ENCODE measurements around the gene KRTAP2-2.
"Not testable (repeated sequence)": the region's sequence is repeated elsewhere in the genome, so short reads cannot be mapped to it uniquely, and the experiment has no call there.

The KRTAP2-2 gene

DNA sequence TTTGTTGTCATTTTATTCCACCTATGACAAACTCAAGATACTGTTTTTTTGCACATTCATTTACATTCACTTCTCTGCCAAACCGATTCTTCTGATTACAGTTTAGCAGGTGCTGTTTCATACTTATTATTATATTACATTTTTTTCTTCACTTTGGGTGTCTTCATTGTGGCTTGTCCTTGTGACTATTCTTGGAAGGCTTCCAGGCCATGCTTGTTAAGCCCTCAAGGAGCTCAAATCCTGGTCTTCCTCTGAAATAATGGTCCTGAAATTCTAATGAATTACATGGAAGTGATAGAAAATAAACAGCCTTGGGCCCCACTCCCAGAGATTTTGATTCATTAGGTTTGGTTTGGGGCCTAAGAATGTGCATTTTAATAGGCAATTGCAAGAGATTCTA lies 9.3 kb upstream of the KRTAP2-2 start:
- DNase-seq = no peak

- DNase-seq = no peak
Observed at GRCh38 chr17:41063449-41063848, 8.4 kb upstream of the KRTAP2-2 start.

DNA sequence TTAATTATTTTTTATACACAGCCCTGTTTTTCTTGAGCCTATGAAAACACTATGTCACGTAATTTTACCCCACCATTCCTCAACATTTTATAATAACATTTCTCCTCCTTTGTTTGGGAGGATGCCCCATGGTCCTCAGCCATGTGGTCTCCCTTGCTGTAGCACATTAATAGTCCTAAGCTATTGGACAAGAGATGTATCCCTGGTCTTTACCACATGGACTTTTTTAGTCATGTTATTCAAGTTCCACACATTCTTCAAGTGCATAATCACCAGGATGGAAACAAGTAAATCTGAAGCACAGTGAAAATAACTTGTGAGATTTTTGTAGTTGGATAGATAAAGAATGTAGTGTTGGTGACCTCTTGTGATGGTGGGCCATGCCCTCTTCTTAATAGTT lies 6.9 kb upstream of the KRTAP2-2 start:
- no peak for DNase-seq

- DNase-seq = no peak
Observed at GRCh38 chr17:41060052-41060604, 5.1 kb upstream of the KRTAP2-2 start, which contains the start of gene KRTAP2-3. TSS of gene KRTAP2-3 (minus strand) at chr17:41060114. CDS start at chr17:41060050, 64 bp downstream.

GRCh38 chr17:41059276-41060051 lies 4.4 kb upstream of the KRTAP2-2 start:
- DNase-seq = not testable (repeated sequence)

GRCh38 chr17:41058741-41059140 lies 3.7 kb upstream of the KRTAP2-2 start:
- DNase-seq = no peak

DNA sequence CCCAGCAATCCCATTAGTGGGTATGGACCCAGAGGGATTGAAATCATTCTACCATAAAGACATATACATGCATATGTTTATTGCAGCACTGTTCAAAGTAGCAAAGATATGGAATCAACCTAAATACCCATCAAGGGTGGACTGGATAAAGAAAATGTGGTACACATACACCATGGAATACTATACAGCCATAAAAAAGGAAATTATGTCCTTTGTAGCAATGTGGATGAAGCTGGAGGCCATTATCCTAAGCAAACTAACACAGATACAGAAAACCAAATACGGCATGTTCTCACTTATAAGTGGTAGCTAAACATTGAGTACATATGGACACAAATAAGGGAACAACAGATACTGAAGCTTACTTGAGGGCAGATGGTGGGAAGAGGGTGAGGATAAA lies 2.5 kb upstream of the KRTAP2-2 start:
- no peak for DNase-seq

GRCh38 chr17:41054556-41054955 lies 474 bp downstream of the KRTAP2-2 start:
- DNase-seq = not testable (repeated sequence)

DNA sequence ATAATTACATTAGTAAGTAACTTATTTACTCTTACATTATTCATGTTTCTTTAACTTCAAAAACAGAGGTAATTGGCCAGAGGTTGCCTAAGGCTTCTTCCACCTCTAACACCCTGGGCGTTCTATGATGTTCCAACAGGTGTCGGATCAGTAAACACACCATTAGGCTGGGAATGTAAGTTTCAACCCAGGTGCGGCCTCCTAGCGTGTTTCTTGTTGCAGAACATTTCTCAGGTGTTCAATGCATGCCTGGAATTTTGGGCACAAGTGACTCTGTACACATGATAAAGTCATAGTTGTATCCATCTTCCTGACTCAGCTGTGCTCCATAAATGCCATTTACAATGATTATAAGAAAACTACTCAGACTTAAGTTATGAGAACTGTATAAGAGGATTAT lies 1.0 kb downstream of the KRTAP2-2 start:
- no peak for DNase-seq

DNA sequence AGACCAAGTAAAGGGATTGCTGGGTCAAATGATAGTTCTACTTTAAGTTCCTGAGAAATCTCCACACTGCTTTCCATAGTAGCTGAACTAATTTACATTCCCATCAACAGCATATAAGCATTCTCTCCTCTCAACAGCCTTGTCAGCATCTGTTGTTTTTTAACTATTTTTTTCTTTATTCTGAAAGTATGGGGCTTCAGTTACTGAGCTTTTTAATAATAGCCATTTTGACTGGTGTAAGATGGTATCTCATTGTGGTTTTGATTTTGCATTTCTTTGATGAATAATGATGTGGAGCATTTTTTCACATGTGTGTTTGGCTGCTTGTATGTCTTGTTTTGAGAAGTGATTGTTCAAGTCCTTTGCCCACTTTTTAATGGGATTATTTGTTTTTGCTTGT lies 2.5 kb downstream of the KRTAP2-2 start:
- no peak for DNase-seq

GRCh38 chr17:41049110-41049509 lies 5.9 kb downstream of the KRTAP2-2 start:
- no peak for DNase-seq

- DNase-seq = no peak
Observed at GRCh38 chr17:41048441-41048840, 6.6 kb downstream of the KRTAP2-2 start.

GRCh38 chr17:41046735-41047465 lies 8.1 kb downstream of the KRTAP2-2 start, which contains the start of gene KRTAP2-1:
TSS of gene KRTAP2-1 (minus strand) at chr17:41047316. CDS start at chr17:41047267, 49 bp downstream.
- DNase-seq = not testable (repeated sequence)

DNA sequence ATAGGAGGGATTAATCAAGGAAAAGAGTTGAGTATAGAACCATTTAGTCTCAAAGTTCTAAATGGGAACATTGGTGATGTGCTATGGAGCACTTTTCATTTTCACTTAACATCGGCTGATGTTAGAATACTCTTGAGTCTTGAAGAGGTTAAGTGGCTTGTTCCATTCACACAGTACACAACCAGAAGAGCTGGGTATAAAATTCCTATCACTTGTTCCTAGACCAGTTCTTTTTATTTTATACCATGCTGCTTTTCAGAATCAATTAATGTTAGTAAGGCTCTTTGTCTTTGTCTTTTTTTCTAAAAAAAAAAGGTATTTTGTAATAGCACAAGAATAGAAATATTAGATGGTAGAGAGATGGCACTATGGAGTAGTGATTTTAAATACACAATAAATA lies 12.1 kb downstream of the KRTAP2-2 start:
- no peak for DNase-seq

GRCh38 chr17:41040783-41041571 lies 14.1 kb downstream of the KRTAP2-2 start, which contains the start of gene KRTAP1-1:
TSS of gene KRTAP1-1 (minus strand) at chr17:41041450. CDS start at chr17:41041397, 53 bp downstream.
- not testable (repeated sequence) for DNase-seq

GRCh38 chr17:41037853-41038350 lies 17.1 kb downstream of the KRTAP2-2 start:
- no peak for DNase-seq

GRCh38 chr17:41034346-41034935 lies 20.6 kb downstream of the KRTAP2-2 start, which contains the start of gene KRTAP1-3:
TSS of gene KRTAP1-3 (minus strand) at chr17:41034874. CDS start at chr17:41034821, 53 bp downstream.
- not testable (repeated sequence) for DNase-seq

DNA sequence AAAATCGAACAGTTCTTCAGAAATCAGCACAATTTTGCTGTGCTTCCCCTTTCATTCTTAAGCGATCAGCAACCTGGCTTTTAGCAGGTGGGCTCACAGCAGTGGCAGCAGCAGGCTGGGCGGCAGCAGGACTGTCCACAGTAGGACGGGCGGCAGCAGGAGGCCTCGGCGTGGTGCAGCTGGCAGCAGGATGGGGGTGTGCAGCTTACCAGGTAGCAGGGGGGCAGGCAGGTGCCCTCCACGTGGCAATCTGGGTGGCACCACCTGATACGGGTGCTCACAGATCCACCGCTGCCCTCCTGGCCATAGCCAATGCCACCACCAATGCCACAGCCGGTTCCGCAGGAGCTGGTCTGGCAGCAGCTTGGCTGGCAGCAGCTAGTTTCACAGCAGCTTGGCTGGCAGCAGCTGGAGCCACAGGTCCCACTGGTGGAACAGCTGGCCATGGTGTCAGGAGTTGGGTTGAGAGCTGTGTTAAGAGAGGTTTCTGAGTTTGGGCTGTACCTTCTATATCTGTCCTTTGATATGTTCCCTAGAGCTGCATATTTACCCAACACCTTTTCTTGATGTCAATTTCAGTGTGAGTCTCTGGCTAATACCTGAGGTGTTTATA lies 25.3 kb downstream of the KRTAP2-2 start, which contains the start of gene KRTAP1-4:
Gene KRTAP1-4 (minus strand): TSS at position 563 of the 613 bp plus-strand sequence. CDS start 117 bp downstream, at position 446.
- DNase-seq = no peak

- DNase-seq = no peak
Observed at GRCh38 chr17:41026715-41027471, 28.1 kb downstream of the KRTAP2-2 start, which contains the start of gene KRTAP1-5. TSS of gene KRTAP1-5 (minus strand) at chr17:41027208. CDS start at chr17:41027155, 53 bp downstream.

DNA sequence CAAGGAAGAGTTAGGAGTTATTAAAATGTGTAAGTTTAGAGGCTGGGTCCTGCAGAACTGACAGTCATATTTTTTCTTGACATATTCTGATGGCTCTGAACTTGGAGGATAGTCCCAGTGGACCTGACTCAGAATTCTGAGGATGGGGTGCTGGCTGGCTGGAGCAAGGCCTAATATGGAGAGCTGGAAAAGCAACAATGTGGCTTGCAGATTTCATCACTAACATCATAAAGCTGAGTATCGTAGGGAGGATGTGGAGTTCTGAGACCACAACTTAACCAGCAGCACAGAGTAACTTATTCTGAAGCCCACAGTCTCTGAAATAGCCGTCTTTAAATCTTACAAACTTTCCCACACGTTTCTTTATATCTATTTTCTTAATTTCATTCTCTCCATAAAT lies 30.3 kb downstream of the KRTAP2-2 start:
- DNase-seq = no peak

Measured in bone marrow (tissue), 2 donors.